Right lobe of liver (tissue), 6 donors: ENCODE results near the gene OR51B4. TPM values are rescaled to one million over a fixed set of nuclear protein-coding genes. Genes with fewer than 3 reads are reported as not detected.

Source experiments
- ATAC-seq, 4 donors: fragments of 200-7000 bp; cut with Tn5 transposase; one replicate each; pipeline ENCODE4 v1.9.1; 2020; ENCODE audit warnings: mild to moderate bottlenecking in 4 of 4, moderate library complexity in 4 of 4
- DNase-seq, 3 donors: peaks; one replicate each; pipeline ENCODE4 v3.0.0-alpha.2; 2020
- H3K27ac ChIP-seq, 3 donors: fragments of 200-600 bp; one replicate each; pipeline ENCODE4 v1.8.0; 2022
- H3K27me3 ChIP-seq, 2 donors: fragments of 200-600 bp; one replicate each; pipeline ENCODE4 v1.8.0; 2022
- H3K36me3 ChIP-seq, 4 donors: fragments of 200-600 bp; sonication (generic) in 1 of 4; one replicate each; pipeline versions ENCODE4 v1.5.1 to v1.8.0; 2017 to 2022; ENCODE audit warnings: control low read depth in 1 of 4
- H3K4me1 ChIP-seq, 4 donors: fragments of 200-600 bp; sonication (generic) in 1 of 4; one replicate each; pipeline versions ENCODE4 v1.5.1 to v1.8.0; 2017 to 2022; ENCODE audit warnings: control low read depth in 1 of 4
- H3K4me3 ChIP-seq, 3 donors: fragments of 200-600 bp; one replicate each; pipeline ENCODE4 v1.8.0; 2022
- H3K9me3 ChIP-seq, 4 donors: fragments of 200-600 bp; sonication (generic) in 1 of 4; one replicate each; pipeline versions ENCODE4 v1.5.1 to v1.8.0; 2017 to 2022; ENCODE audit warnings: control low read depth in 1 of 4
- POLR2A ChIP-seq: fragments of 450-650 bp; IDR thresholded peaks from one replicate; pipeline ENCODE4 v1.6.1; 2017; ENCODE audit warnings: antibody characterized with exemption, mild to moderate bottlenecking
- WGBS: methylation state at CpG from one replicate; pipeline ENCODE4 v1.1.6; 2018; ENCODE audit warnings: low coverage, low lambda C conversion rate; ENCODE audit not compliant: insufficient coverage; ENCODE audit errors: missing lambda C conversion rate; 5-methylcytosine and 5-hydroxymethylcytosine counted together
- intact Hi-C, 2 donors: fragments of 100-400 bp; cut with DNase I; formaldehyde crosslinking; loops; one replicate each; pipeline versions ENCODE4 v1.11.2 to v1.14.1; 2022
- long read RNA-seq: library from polyadenylated mRNA; unstranded; transcript quantifications from one replicate; pipeline ENCODE4 v2.0.0, GENCODE V29; 2019
- total RNA-seq, 6 experiments: library from RNA; depleted of rRNA in 2 of 6; stranded (reverse); fragments of >200 nt in 2 of 6; fragmentation: NEBNext Ultra II Directional in 3 of 6; extraction: Animal tissue kit (Norgen Biotek cat#: 25700) in 3 of 6; gene quantifications; one replicate each; pipeline versions ENCODE4 v1.1.0 to v1.2.4, GENCODE V29; 2016 to 2023
- TF ChIP-seq, protein P1 (sequence below), 4 donors: fragments of 200-600 bp in 3 of 4; fragments of 450-650 bp in 1 of 4; IDR thresholded peaks; one replicate each; pipeline versions ENCODE4 v1.5.1 to v1.8.0; 2016 to 2022; ENCODE audit warnings: antibody characterized with exemption in 4 of 4, mild to moderate bottlenecking in 2 of 4
- donor health status: DM: no; HTN: yes; CAD: no.
- donor health status: DM: no; HTN: no; CAD: no.
- donor health status: DM: no; HTN: no; CAD: no.
- donor health status: DM: no; HTN: yes; CAD: no.
- donor health status: DM: no; HTN: yes; CAD: no.

OR51B4 gene, protein sequence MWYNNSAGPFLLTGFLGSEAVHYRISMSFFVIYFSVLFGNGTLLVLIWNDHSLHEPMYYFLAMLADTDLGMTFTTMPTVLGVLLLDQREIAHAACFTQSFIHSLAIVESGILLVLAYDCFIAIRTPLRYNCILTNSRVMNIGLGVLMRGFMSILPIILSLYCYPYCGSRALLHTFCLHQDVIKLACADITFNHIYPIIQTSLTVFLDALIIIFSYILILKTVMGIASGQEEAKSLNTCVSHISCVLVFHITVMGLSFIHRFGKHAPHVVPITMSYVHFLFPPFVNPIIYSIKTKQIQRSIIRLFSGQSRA
- total RNA-seq = not detected
- long read RNA-seq = 0 reads

DNA sequence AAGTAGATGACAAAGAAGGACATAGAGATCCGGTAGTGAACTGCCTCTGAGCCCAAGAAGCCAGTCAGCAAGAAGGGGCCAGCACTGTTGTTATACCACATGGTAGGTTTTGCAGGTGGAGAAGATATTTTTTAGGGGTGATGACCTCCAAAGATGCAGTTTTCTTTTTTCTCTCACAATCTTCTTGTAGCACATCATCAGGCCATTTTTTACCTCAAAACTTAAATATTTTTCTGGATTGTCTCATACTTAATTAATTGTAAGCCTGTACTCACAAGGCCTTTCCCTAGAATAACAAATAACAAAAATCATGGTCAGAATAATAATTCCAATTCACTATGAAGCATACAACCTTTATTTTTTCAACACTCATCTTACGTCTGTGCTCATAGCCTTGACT, at the start of gene OR51B4:
Gene OR51B4 (minus strand): TSS at position 101 of the 400 bp plus-strand sequence. CDS start 0 bp downstream, at position 101.
- Histone ChIP-seq H3K27ac (no peak within 1 kb of the TSS), H3K4me3 (no peak within 1 kb of the TSS), H3K27me3 (no peaks in the 10 kb centered on the region), H3K36me3 (no peaks in the 10 kb centered on the region), H3K4me1 (no peaks in the 10 kb centered on the region), H3K9me3 (no peaks in the 10 kb centered on the region)
- no peak for TF ChIP-seq POLR2A
- TF ChIP-seq, protein P1, sequence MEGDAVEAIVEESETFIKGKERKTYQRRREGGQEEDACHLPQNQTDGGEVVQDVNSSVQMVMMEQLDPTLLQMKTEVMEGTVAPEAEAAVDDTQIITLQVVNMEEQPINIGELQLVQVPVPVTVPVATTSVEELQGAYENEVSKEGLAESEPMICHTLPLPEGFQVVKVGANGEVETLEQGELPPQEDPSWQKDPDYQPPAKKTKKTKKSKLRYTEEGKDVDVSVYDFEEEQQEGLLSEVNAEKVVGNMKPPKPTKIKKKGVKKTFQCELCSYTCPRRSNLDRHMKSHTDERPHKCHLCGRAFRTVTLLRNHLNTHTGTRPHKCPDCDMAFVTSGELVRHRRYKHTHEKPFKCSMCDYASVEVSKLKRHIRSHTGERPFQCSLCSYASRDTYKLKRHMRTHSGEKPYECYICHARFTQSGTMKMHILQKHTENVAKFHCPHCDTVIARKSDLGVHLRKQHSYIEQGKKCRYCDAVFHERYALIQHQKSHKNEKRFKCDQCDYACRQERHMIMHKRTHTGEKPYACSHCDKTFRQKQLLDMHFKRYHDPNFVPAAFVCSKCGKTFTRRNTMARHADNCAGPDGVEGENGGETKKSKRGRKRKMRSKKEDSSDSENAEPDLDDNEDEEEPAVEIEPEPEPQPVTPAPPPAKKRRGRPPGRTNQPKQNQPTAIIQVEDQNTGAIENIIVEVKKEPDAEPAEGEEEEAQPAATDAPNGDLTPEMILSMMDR (IDR thresholded peaks at IDR 0.05) = no peak
- 75% methylated on average over 2 of the region's 2 CpGs for WGBS
- DNase-seq (no peak), ATAC-seq (no peak)
- intact Hi-C loops = no loop called here

DNA sequence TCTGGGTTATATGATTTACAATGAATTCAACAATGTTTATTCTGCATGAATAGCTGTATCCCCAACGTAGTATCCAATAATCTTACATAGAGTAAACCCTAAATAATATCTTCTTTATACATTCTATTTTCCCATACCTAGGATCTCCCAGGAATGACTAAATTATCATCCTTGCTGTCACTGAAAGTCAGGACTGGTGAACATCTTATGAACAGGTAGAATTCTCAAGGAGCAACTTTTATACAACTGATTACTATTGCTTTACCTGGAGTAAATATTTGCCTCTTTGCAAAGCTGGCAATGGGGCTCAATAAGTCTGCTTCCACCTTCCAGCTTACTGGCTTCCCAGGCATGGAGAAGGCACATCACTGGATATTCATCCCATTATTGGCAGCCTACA, 49.5 kb upstream of the OR51B4 start, which contains the start of gene OR51B6:
Gene OR51B6 (plus strand): TSS at position 301 of the 400 bp plus-strand sequence. CDS start 0 bp downstream, at position 301.
- Histone ChIP-seq H3K27me3 (no peaks in the 10 kb centered on the region), H3K36me3 (no peaks in the 10 kb centered on the region), H3K9me3 (no peaks in the 10 kb centered on the region), H3K4me3 (no peak within 1 kb of the TSS), H3K4me1 (no peaks in the 10 kb centered on the region), H3K27ac (no peak within 1 kb of the TSS)
- TF ChIP-seq, protein P1 (IDR thresholded peaks at IDR 0.05) = no peak
- TF ChIP-seq POLR2A = no peak
- no peak for ATAC-seq
- DNase-seq = no peak
- WGBS = 24% methylated on average over 1 of the region's 1 CpG
- intact Hi-C loops = no loop called here

DNA sequence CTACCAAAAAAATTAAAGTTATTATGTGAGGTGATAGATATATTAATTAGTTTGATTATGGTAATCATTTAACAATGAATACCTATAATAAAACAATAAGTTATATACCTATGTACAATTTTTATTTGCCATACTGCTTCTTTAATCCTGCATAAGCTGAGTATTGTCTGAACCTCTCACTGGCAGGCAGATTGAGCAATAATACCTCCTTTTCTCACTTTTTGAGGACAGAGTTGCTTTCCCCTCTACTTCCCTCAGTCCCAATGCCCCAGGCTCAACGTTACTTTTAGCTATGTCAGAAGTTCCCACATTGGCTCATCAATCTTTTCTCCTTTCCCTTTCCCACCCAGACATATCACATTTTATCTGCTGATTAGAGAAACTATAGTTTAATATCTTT, 47.8 kb upstream of the OR51B4 start:
- no peak overlapping the region for H3K27ac ChIP-seq
- H3K4me1 ChIP-seq = no peaks in the 10 kb centered on the region
- H3K36me3 ChIP-seq = no peaks in the 10 kb centered on the region
- H3K9me3 ChIP-seq = no peaks in the 10 kb centered on the region
- intact Hi-C loops = no loop called here
- 22% methylated on average over 1 of the region's 1 CpG for WGBS
- DNase-seq (no peak), ATAC-seq (no peak)
- no peak for TF ChIP-seq POLR2A
- TF ChIP-seq, protein P1 (IDR thresholded peaks at IDR 0.05) = no peak
- no peaks in the 10 kb centered on the region for H3K27me3 ChIP-seq
- no peak overlapping the region for H3K4me3 ChIP-seq

DNA sequence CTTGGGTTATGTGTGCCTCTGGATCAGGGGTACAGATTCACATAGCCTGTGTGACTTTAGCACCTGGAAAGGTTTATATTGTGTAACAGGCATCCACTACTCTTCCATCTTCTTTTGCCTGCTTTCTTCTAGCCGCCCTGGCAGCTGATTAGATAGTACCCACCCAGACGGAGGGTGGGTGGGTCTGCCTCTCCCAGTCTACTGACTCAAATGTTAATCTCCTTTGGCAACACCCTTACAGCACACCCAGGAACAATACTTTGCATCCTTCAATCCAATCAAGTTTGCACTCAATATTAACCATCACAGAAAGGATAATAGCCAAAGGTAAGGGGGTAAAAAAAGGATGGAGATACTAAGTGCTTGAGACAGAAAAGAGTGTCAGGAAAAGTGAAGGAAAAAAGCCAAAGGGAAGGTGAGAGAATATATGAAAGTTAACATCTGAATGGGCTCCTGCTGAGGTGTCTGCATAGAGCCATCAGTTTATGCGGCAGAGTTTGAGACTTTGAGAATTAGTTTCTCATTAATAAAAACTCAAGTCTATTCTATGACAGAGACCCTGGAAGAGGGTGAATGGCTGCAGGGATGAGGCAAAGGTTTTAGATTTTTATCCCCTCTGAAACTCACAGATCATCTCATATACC, 46.9 kb upstream of the OR51B4 start:
- H3K9me3 ChIP-seq = no peaks in the 10 kb centered on the region

More for the DNA sequence above, 46.9 kb upstream of the OR51B4 start:
- H3K27ac ChIP-seq = no peak overlapping the region
- no peak overlapping the region for H3K4me3 ChIP-seq
- no peaks in the 10 kb centered on the region for H3K4me1 ChIP-seq
- intact Hi-C loops = no loop called here
- TF ChIP-seq, protein P1 (IDR thresholded peaks at IDR 0.05) = no peak
- TF ChIP-seq POLR2A = no peak
- H3K36me3 ChIP-seq = no peaks in the 10 kb centered on the region
- no peak for DNase-seq
- 27% methylated on average over 3 of the region's 3 CpGs for WGBS
- no peak for ATAC-seq
- no peaks in the 10 kb centered on the region for H3K27me3 ChIP-seq
